ENCODE results near the gene MYH11. TPM values are rescaled to one million over a fixed set of nuclear protein-coding genes. Genes with fewer than 3 reads are reported as not detected.

The MYH11 gene
- total RNA-seq, 1 experiment from 2014 or later, result not detected

GRCh38 chr16:15715221-15715620 lies 141.6 kb downstream of the MYH11 start:
- TF ChIP-seq CTCF (conservative IDR thresholded peaks at IDR 0.05; ENCODE audit: low read depth, low read length) (no peak), EZH2 (IDR thresholded peaks at IDR 0.05; ENCODE audit: borderline replicate concordance, low read depth, low read length, poor library complexity, severe bottlenecking) (no peak)
- H3K4me1 ChIP-seq (ENCODE audit: insufficient read depth, low read length, poor library complexity, severe bottlenecking), result no peaks in the 10 kb centered on the region
- no peak overlapping the region for H3K27ac ChIP-seq (ENCODE audit: low read depth, low read length, poor library complexity, severe bottlenecking)
- H3K4me3 ChIP-seq (ENCODE audit: low read depth, low read length, poor library complexity, severe bottlenecking), result no peak overlapping the region
- BruUV-seq (replicated peaks), result no TSS peak
- H3K36me3 ChIP-seq (ENCODE audit: insufficient read depth, low read length, poor library complexity, severe bottlenecking), result no peaks in the 10 kb centered on the region
- POLR2A ChIA-PET (ENCODE audit: low non-redundant PET), result no interaction called here
- CTCF ChIA-PET, result no interaction called here
- no peaks in the 10 kb centered on the region for H3K27me3 ChIP-seq (replicated peaks; ENCODE audit: insufficient read depth, low read depth, low read length, poor library complexity)
- H3K9me3 ChIP-seq (ENCODE audit: low read depth, low read length, poor library complexity, severe bottlenecking), result no peaks in the 10 kb centered on the region
- no peak for DNase-seq (ENCODE audit: low spot score)
- intact Hi-C loops (cut with micrococcal nuclease; ENCODE audit: unreplicated experiment), result no loop called here

- H3K27me3 ChIP-seq (replicated peaks; ENCODE audit: insufficient read depth, low read depth, low read length, poor library complexity), result no peaks in the 10 kb centered on the region
- no peak for TF ChIP-seq CTCF (conservative IDR thresholded peaks at IDR 0.05; ENCODE audit: low read depth, low read length)
- no peak for TF ChIP-seq EZH2 (IDR thresholded peaks at IDR 0.05; ENCODE audit: borderline replicate concordance, low read depth, low read length, poor library complexity, severe bottlenecking)
- H3K9me3 ChIP-seq (ENCODE audit: low read depth, low read length, poor library complexity, severe bottlenecking), result no peaks in the 10 kb centered on the region
- no peak overlapping the region for H3K27ac ChIP-seq (ENCODE audit: low read depth, low read length, poor library complexity, severe bottlenecking)
- ChIA-PET CTCF (no interaction called here), POLR2A (ENCODE audit: low non-redundant PET) (no interaction called here)
- H3K4me1 ChIP-seq (ENCODE audit: insufficient read depth, low read length, poor library complexity, severe bottlenecking), result no peaks in the 10 kb centered on the region
- intact Hi-C loops (cut with micrococcal nuclease; ENCODE audit: unreplicated experiment), result no loop called here
- H3K4me3 ChIP-seq (ENCODE audit: low read depth, low read length, poor library complexity, severe bottlenecking), result no peak overlapping the region
- no peaks in the 10 kb centered on the region for H3K36me3 ChIP-seq (ENCODE audit: insufficient read depth, low read length, poor library complexity, severe bottlenecking)
- no TSS peak for BruUV-seq (replicated peaks)
- DNase-seq (ENCODE audit: low spot score), result no peak
Measured at GRCh38 chr16:15714393-15715172, 142.2 kb downstream of the MYH11 start.

- intact Hi-C loops (cut with micrococcal nuclease; ENCODE audit: unreplicated experiment), result no loop called here
- no peaks in the 10 kb centered on the region for H3K9me3 ChIP-seq (ENCODE audit: low read depth, low read length, poor library complexity, severe bottlenecking)
- no peak overlapping the region for H3K4me3 ChIP-seq (ENCODE audit: low read depth, low read length, poor library complexity, severe bottlenecking)
- ChIA-PET POLR2A (ENCODE audit: low non-redundant PET) (no interaction called here), CTCF (no interaction called here)
- no peak for TF ChIP-seq CTCF (conservative IDR thresholded peaks at IDR 0.05; ENCODE audit: low read depth, low read length)
- TF ChIP-seq EZH2 (IDR thresholded peaks at IDR 0.05; ENCODE audit: borderline replicate concordance, low read depth, low read length, poor library complexity, severe bottlenecking), result no peak
- BruUV-seq (replicated peaks), result no TSS peak
- no peaks in the 10 kb centered on the region for H3K36me3 ChIP-seq (ENCODE audit: insufficient read depth, low read length, poor library complexity, severe bottlenecking)
- H3K27me3 ChIP-seq (replicated peaks; ENCODE audit: insufficient read depth, low read depth, low read length, poor library complexity), result no peaks in the 10 kb centered on the region
- no peak for DNase-seq (ENCODE audit: low spot score)
- no peaks in the 10 kb centered on the region for H3K4me1 ChIP-seq (ENCODE audit: insufficient read depth, low read length, poor library complexity, severe bottlenecking)
- H3K27ac ChIP-seq (ENCODE audit: low read depth, low read length, poor library complexity, severe bottlenecking), result no peak overlapping the region
Measured at GRCh38 chr16:15708997-15709396, 147.8 kb downstream of the MYH11 start.

Data from A673 (cell line).